Activated CD8-positive, alpha-beta T cell treated with anti-CD3 and anti-CD28 coated beads, Interleukin-2, amount 10 ng/mL, durations not matched to agents 7 days and 5 days (primary cell): ENCODE measurements around the gene RASSF6. TPM values are rescaled to one million over a fixed set of nuclear protein-coding genes. Genes with fewer than 3 reads are reported as not detected.
A peak's percentile ranks its signal among the peaks of the same experiment; 100 is the strongest.

ENCODE experiments used
- ATAC-seq: fragments of 150-1000 bp; cut with Tn5 transposase; one replicate; pipeline ENCODE4 v1.10.0; 2021; ENCODE audit warnings: moderate library complexity
- CTCF ChIA-PET: fragments of 350-600 bp; sonication (Branson Sonifier 250); formaldehyde crosslinking; loops from one replicate; lab custom pipeline; 2021; ENCODE audit warnings: antibody characterized with exemption; lab: Charles Lee
- POLR2A ChIA-PET: fragments of 350-600 bp; sonication (Branson Sonifier 250); formaldehyde crosslinking; loops from one replicate; lab custom pipeline; 2021; ENCODE audit warnings: antibody characterized with exemption; lab: Charles Lee
- DNase-seq: peaks from one replicate; pipeline ENCODE4 v3.0.0-alpha.2; 2020
- H3K27ac Mint-ChIP-seq: one replicate; pipeline ENCODE4 v1.8.0; 2021; ENCODE audit warnings: mild to moderate bottlenecking, mixed read lengths
- H3K27me3 Mint-ChIP-seq: one replicate; pipeline ENCODE4 v1.8.0; 2021; ENCODE audit warnings: low read depth, mixed read lengths
- H3K36me3 Mint-ChIP-seq: one replicate; pipeline ENCODE4 v1.8.0; 2021; ENCODE audit warnings: low read depth, mixed read lengths
- H3K4me1 Mint-ChIP-seq: one replicate; pipeline ENCODE4 v1.8.0; 2021; ENCODE audit warnings: low read depth, mixed read lengths
- H3K4me3 Mint-ChIP-seq: one replicate; pipeline ENCODE4 v1.8.0; 2021; ENCODE audit warnings: mild to moderate bottlenecking, mixed read lengths
- H3K9me3 Mint-ChIP-seq: one replicate; pipeline ENCODE4 v1.8.0; 2022; ENCODE audit warnings: mixed read lengths; ENCODE audit not compliant: insufficient read depth
- total RNA-seq, 2 experiments: library from RNA; stranded (reverse); gene quantifications; one replicate each; pipeline ENCODE4 v1.2.3, GENCODE V29; 2021

Gene RASSF6
- total RNA-seq, 2 experiments from 2014 or later, result not detected

DNA sequence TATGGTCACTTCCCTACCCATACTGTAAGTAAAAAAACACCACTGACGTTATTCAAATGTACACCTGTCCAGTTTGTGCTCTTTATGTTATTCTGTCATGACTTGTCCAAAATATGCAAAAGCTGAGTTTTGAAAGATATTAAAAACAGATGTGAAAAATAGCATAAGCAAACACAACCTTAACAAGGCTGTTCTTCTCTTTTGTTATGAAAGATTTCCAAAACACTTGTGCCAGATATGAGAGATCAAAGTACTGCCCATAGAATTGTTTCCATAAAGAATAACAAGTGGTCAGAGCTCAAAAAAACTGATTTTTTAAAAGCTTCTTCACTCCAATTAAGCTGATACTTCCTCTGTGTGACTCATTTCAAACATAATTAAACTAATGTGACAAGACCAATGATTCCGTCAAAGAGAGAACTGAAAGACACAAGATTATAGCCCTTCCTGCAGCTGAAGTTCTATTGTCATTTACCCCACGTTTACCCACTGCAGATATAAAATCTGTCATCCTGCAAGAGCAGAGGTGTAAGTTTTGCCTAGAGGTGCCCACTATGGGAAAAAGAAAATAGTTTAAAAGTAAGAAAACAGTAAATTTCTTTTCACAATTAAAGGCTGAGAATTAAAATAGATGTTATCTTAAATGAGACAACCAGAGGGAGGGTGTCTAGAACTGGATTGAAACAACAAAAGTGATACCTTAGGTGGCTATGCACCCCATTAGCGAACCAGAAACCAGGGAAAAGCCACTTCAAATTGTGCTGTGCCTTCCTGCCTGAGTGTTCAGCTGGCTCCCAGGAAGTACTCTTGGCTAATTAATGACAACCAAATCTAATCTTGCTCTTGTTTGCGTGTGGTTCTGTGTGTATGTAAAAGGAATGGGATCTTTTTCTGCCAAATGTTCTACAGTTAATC, 30.1 kb downstream of the RASSF6 start:
- H3K4me1 Mint-ChIP-seq, result no peaks in the 10 kb centered on the region
- H3K27ac Mint-ChIP-seq, result no peak overlapping the region
- ChIA-PET POLR2A (no interaction called here), CTCF (no interaction called here)
- no peaks in the 10 kb centered on the region for H3K36me3 Mint-ChIP-seq
- no peaks in the 10 kb centered on the region for H3K27me3 Mint-ChIP-seq
- no peak overlapping the region for H3K4me3 Mint-ChIP-seq
- no peak for DNase-seq
- no peaks in the 10 kb centered on the region for H3K9me3 Mint-ChIP-seq
- no peak for ATAC-seq

DNA sequence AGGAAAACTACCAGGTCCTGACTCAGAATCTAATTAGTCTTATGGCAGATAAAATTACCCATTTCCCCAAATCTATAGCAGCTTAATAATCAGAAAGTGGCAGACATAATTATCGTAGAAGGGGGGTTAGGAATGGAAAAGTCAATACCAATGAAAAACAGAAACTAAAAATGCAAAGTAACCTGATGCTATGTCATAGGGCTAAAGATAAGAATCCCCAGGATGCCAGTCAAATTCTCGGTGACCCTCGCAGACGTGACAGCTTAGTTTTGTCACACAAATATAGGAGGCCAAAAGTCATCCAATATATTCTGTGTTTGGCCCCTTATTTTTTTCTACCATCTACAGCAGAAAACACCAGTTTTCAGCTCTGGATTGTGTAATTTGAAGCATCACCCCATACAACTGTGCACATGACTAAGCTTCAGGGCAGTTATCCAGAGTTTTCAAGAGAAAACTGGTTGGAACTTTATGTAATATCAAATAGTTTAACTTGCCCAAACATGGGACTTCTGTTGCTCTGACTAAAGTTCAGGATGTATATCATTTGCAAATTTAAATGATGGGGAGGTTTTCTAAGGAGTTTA, 30.9 kb downstream of the RASSF6 start:
- no peak for ATAC-seq
- ChIA-PET CTCF (no interaction called here), POLR2A (no interaction called here)
- Mint-ChIP-seq H3K9me3 (no peaks in the 10 kb centered on the region), H3K4me1 (no peaks in the 10 kb centered on the region), H3K27me3 (no peaks in the 10 kb centered on the region), H3K27ac (no peak overlapping the region), H3K36me3 (no peaks in the 10 kb centered on the region), H3K4me3 (no peak overlapping the region)
- DNase-seq, result no peak

DNA sequence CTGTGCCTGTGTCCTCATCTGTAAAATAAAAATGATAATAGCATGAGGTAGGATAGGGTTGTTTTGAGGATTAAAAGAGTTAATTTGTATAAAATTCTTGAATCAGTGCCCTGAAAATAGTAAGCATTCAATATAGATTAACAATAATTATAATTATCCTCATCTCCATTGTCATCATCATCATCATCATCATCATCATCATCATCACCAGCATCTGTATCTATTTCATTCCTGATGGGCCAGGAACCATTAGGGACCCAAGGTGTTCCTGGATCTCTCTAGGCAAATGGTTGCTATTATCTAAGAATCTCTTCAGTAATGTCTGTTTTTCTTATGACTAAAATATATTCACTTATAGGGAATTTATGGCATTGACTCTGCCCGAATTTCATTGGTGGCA, 31.6 kb downstream of the RASSF6 start:
- CTCF ChIA-PET, result no interaction called here
- Mint-ChIP-seq H3K27ac (no peak overlapping the region), H3K4me3 (no peak overlapping the region), H3K9me3 (no peaks in the 10 kb centered on the region), H3K27me3 (no peaks in the 10 kb centered on the region), H3K36me3 (no peaks in the 10 kb centered on the region), H3K4me1 (no peaks in the 10 kb centered on the region)
- no peak for ATAC-seq
- POLR2A ChIA-PET, result no interaction called here
- DNase-seq, result no peak

DNA sequence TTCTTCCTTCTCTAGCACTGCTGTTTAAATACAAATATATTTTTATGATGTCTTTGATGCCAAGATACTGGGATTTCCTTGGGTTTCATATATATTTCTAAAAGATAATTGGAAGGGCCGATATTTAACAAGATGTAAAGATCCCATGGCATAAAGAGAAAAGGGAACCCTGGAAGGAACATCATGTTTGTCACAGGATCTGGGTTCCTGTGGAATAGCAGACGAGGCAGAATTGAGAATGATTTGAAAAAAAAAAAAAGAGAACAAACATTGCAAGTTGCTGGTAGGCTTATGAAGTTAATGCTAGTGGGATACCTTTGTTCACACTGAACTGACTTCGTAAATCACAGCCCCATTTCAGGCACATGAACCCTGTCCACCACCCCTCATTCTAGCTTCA, 33.6 kb downstream of the RASSF6 start:
- H3K4me1 Mint-ChIP-seq, result no peaks in the 10 kb centered on the region
- H3K9me3 Mint-ChIP-seq, result no peaks in the 10 kb centered on the region
- H3K4me3 Mint-ChIP-seq, result no peak overlapping the region
- DNase-seq (no peak), ATAC-seq (no peak)
- no peak overlapping the region for H3K27ac Mint-ChIP-seq
- H3K36me3 Mint-ChIP-seq, result no peaks in the 10 kb centered on the region
- CTCF ChIA-PET, result interaction anchor here (2.4 kb wide), 1 partner anchor 13 kb away, joined by 7 read pairs; no protein-coding TSS in a partner anchor
- no peaks in the 10 kb centered on the region for H3K27me3 Mint-ChIP-seq
- POLR2A ChIA-PET, result no interaction called here

DNA sequence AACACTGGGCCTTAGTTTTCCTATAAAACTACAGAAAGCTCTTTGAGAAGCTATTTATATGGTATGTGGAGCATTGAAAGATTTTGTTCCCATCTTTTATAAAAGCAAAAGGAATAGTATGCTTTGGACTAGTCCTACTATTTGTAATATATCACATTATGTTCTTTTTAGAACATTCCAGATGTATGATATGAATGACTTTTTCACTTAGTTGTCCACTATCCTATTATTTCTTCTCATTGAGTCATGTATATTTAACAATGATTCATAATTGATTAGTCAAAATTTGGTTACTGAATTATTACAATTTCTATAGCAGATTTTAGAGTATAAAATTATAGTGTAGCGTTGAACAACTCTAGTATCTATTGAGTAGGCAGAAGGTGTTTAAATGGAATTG, 34.2 kb downstream of the RASSF6 start:
- ATAC-seq, result no peak
- POLR2A ChIA-PET, result no interaction called here
- DNase-seq, result no peak
- H3K27me3 Mint-ChIP-seq, result no peaks in the 10 kb centered on the region
- no peaks in the 10 kb centered on the region for H3K4me1 Mint-ChIP-seq
- CTCF ChIA-PET, result interaction anchor here (2.4 kb wide), 1 partner anchor 12 kb away, joined by 7 read pairs; no protein-coding TSS in a partner anchor
- no peaks in the 10 kb centered on the region for H3K36me3 Mint-ChIP-seq
- H3K4me3 Mint-ChIP-seq, result no peak overlapping the region
- no peaks in the 10 kb centered on the region for H3K9me3 Mint-ChIP-seq
- no peak overlapping the region for H3K27ac Mint-ChIP-seq

DNA sequence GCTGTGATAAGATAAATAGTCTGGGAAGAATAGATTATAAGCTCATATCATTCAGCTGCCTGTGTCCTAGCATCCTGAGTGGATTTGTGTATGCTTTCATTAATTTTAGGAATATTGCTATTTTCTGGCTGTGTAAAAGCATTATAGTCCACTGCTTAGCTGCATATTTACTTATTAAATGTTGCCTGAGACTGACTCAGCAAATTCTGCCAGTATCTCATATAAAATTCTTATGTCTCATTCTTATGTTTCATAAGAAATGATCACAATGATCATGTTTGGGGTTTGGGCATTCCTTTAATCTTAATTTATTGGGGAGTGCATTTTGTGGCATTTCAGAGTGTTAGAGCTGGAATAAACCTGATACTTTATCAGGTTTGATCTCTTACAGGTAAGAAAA, 34.9 kb downstream of the RASSF6 start:
- H3K27me3 Mint-ChIP-seq, result no peaks in the 10 kb centered on the region
- no peak for ATAC-seq
- CTCF ChIA-PET, result interaction anchor here (1.2 kb wide), 1 partner anchor 549 kb away, joined by 3 read pairs; no protein-coding TSS in a partner anchor
- H3K4me3 Mint-ChIP-seq, result no peak overlapping the region
- POLR2A ChIA-PET, result no interaction called here
- no peak overlapping the region for H3K27ac Mint-ChIP-seq
- no peaks in the 10 kb centered on the region for H3K4me1 Mint-ChIP-seq
- H3K9me3 Mint-ChIP-seq, result no peaks in the 10 kb centered on the region
- H3K36me3 Mint-ChIP-seq, result no peaks in the 10 kb centered on the region
- no peak for DNase-seq

DNA sequence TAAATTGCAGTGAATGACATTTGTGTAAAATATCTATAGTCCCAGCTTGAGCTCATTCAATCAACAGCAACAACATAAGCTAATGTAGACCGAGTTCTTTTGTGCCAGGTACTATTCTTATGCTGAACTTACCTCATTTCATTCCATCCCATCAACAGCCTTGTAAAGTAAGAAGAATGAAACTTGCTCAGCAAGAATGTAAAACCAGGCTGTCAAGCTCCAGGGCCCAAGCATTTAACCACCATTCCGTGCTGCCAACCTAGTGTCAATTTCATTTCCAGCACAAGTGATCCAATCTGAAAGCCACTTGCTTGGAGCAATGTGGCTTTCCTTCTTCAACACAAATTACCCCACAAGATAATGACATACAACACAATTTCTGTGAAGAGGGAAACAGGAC, 36.6 kb downstream of the RASSF6 start:
- Mint-ChIP-seq H3K4me1 (no peaks in the 10 kb centered on the region), H3K9me3 (no peaks in the 10 kb centered on the region), H3K36me3 (no peaks in the 10 kb centered on the region), H3K27me3 (no peaks in the 10 kb centered on the region), H3K4me3 (no peak overlapping the region), H3K27ac (no peak overlapping the region)
- ChIA-PET POLR2A (no interaction called here), CTCF (interaction anchor here (1.2 to 1.3 kb wide), 2 partner anchors 10 to 71 kb away, joined by 3 to 5 read pairs; no protein-coding TSS in a partner anchor)
- DNase-seq (no peak), ATAC-seq (no peak)

DNA sequence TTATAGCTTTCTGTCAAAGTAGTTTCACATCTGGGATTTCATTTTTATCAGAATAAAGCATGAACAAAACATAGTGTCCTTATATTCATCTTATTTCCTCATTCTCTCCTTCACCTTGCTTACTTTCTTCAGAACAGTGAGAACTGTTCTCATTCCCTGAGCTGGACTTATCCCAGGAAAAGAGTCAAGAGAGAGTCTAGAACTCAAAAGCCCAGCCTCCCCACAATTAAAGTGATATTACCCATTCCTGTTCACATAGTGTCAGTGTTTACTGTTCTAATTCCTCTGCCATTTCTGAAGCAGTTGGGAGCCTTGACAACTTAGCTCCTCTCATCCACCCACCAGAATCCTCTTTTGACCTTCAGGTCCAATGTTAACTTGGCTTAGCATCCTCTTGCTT, 42.9 kb downstream of the RASSF6 start:
- Mint-ChIP-seq H3K9me3 (no peaks in the 10 kb centered on the region), H3K4me3 (no peak overlapping the region)
- no peak for ATAC-seq

DNA sequence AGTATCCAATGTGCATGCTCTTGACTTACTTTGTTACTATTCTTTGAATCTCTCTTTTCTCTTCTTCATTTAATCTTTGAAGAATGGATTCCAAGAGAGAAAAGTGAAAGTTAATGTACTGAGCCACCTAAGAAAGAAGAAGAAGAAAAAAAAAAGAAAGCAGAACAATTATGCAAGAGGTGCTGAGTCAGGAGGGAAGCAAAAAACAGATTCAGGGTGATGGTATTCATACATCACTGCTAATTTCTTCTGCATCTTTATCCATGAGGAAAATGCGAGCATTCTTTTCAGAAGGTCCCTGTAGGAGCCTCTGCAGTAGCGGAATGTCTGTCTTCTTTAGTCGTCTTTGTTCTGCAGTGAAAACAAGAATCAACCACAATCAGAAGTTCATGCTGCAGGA, 43.9 kb downstream of the RASSF6 start:
- no peaks in the 10 kb centered on the region for H3K27me3 Mint-ChIP-seq
- no peak overlapping the region for H3K27ac Mint-ChIP-seq
- no peaks in the 10 kb centered on the region for H3K9me3 Mint-ChIP-seq
- no peak overlapping the region for H3K4me3 Mint-ChIP-seq
- ChIA-PET CTCF (no interaction called here), POLR2A (no interaction called here)
- H3K4me1 Mint-ChIP-seq, result no peaks in the 10 kb centered on the region
- ATAC-seq, result no peak
- no peaks in the 10 kb centered on the region for H3K36me3 Mint-ChIP-seq
- DNase-seq, result no peak

More for the DNA sequence above, 42.9 kb downstream of the RASSF6 start:
- H3K27me3 Mint-ChIP-seq, result no peaks in the 10 kb centered on the region
- ChIA-PET CTCF (no interaction called here), POLR2A (no interaction called here)
- H3K4me1 Mint-ChIP-seq, result no peaks in the 10 kb centered on the region
- no peak overlapping the region for H3K27ac Mint-ChIP-seq
- no peaks in the 10 kb centered on the region for H3K36me3 Mint-ChIP-seq
- DNase-seq, result no peak

DNA sequence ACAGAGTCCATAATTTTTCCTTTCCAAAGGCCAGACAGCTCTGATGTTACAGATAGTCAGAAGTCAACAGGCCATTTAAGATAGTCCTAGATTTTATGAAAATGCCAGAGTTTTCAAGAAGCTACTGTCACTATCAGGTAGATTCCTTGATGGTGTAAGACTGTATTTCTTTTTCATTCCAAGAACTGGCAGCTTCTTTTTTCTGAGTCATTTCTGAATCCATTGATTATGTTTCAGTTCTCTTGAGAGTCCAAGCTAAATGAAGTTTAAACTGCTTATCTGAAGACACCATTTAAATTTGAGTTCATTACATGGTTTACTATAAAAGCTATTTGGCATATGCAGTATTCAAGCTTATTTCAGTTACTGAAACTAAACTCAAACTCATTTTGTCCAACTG, 44.6 kb downstream of the RASSF6 start:
- ChIA-PET POLR2A (no interaction called here), CTCF (interaction anchor here (0.8 kb wide), 1 partner anchor 72 kb away, joined by 3 read pairs; no protein-coding TSS in a partner anchor)
- Mint-ChIP-seq H3K27ac (no peak overlapping the region), H3K36me3 (no peaks in the 10 kb centered on the region), H3K27me3 (no peaks in the 10 kb centered on the region), H3K9me3 (no peaks in the 10 kb centered on the region), H3K4me1 (no peaks in the 10 kb centered on the region), H3K4me3 (no peak overlapping the region)
- ATAC-seq, result no peak
- DNase-seq, result no peak

DNA sequence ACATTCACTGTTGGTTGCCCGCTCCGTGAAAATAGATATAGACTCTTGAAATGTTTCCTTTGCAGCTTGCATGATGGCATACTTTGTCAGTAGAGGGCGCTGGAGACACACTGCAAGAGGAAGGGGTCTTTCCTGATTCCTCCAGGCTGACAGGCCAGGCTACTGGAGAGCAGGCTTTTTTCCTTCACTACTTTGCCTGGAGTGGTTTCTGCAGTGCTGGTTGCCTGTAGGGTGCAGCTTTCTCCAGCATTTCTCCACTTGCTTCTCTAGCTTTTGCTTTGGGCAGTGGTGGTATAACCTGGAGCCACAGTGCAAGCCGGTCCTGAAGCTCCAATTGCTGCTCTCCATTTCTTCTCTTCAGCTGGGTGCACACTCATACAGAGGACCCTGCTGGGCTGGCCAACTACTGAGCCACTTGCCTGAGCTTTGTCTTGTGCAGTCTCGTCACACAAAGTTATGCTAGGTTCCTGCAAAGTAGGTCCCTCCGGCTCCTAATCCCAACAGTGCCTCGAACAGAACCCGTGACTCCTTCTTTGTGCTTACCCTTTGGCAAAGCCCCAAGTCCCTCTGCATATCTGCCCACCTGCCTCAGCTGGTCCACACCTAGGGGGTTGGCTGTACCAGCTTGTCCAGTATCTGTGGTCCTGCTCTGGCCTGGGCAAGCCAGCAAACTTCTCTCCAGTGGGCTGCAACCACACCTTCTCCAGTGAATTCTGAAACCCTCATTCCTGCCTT, 46.3 kb downstream of the RASSF6 start:
- ChIA-PET POLR2A (no interaction called here), CTCF (interaction anchor here (0.6 to 1.3 kb wide), 12 partner anchors 9 to 561 kb away, joined by 3 to 8 read pairs (median 3); no protein-coding TSS in a partner anchor)
- Mint-ChIP-seq H3K4me3 (no peak overlapping the region), H3K4me1 (no peaks in the 10 kb centered on the region), H3K9me3 (no peaks in the 10 kb centered on the region), H3K27ac (no peak overlapping the region), H3K36me3 (no peaks in the 10 kb centered on the region), H3K27me3 (no peaks in the 10 kb centered on the region)
- DNase-seq (peak; percentile 41), ATAC-seq (no peak)
